Trophoblast cell (in vitro differentiated cells and primary cell): Measurements from ENCODE around the gene ENDOU.

Experiments used
- DNase-seq, 2 donors: peaks; one replicate each; pipeline ENCODE4 v3.0.0-alpha.2; 2016
- H2AFZ ChIP-seq: 2 replicates; pipeline ENCODE4 v1.6.1; 2013; ENCODE audit warnings: low read length, moderate library complexity, mild to moderate bottlenecking; ENCODE audit not compliant: insufficient read depth, poor library complexity
- H2AK5ac ChIP-seq: 2 replicates; pipeline ENCODE4 v1.6.1; 2013; ENCODE audit warnings: mild to moderate bottlenecking, low read length
- H2BK120ac ChIP-seq: 2 replicates; pipeline ENCODE4 v1.6.1; 2013; ENCODE audit warnings: low read length, mild to moderate bottlenecking, moderate library complexity; ENCODE audit not compliant: insufficient read depth, poor library complexity
- H2BK12ac ChIP-seq: 2 replicates; pipeline ENCODE4 v1.6.1; 2013; ENCODE audit warnings: mild to moderate bottlenecking, low read length, moderate library complexity
- H2BK5ac ChIP-seq: 2 replicates; pipeline ENCODE4 v1.6.1; 2013; ENCODE audit warnings: low read length, low read depth, moderate library complexity, mild to moderate bottlenecking; ENCODE audit not compliant: poor library complexity
- H3K14ac ChIP-seq: 2 replicates; pipeline ENCODE4 v1.6.1; 2013; ENCODE audit warnings: mild to moderate bottlenecking, low read length
- H3K18ac ChIP-seq: 2 replicates; pipeline ENCODE4 v1.6.1; 2013; ENCODE audit warnings: mild to moderate bottlenecking, low read length
- H3K23ac ChIP-seq: 2 replicates; pipeline ENCODE4 v1.6.1; 2013; ENCODE audit warnings: low read length
- H3K27ac ChIP-seq: 2 replicates; pipeline ENCODE4 v1.5.1; 2013; ENCODE audit warnings: low read depth, mild to moderate bottlenecking, inconsistent platforms, low read length, moderate library complexity
- H3K27me3 ChIP-seq: 2 replicates; pipeline ENCODE4 v1.6.1; 2013; ENCODE audit warnings: inconsistent platforms, mild to moderate bottlenecking, low read length, moderate library complexity; ENCODE audit not compliant: insufficient read depth
- H3K36me3 ChIP-seq, 2 experiments: 1 replicate in 1 of 2; 2 replicates in 1 of 2; pipeline ENCODE4 v1.6.1; 2013; ENCODE audit warnings: low read length in 2 of 2, mild to moderate bottlenecking in 2 of 2, moderate library complexity in 1 of 2; ENCODE audit not compliant: insufficient read depth in 2 of 2, control insufficient read depth in 1 of 2
- H3K4ac ChIP-seq: 2 replicates; pipeline ENCODE4 v1.6.1; 2013; ENCODE audit warnings: low read depth, mild to moderate bottlenecking, low read length, moderate library complexity
- H3K4me1 ChIP-seq, 2 experiments: 1 replicate in 1 of 2; 2 replicates in 1 of 2; pipeline ENCODE4 v1.6.1; 2013; ENCODE audit warnings: low read length in 2 of 2, mild to moderate bottlenecking in 2 of 2, moderate library complexity in 1 of 2; ENCODE audit not compliant: insufficient read depth in 2 of 2, control insufficient read depth in 1 of 2
- H3K4me2 ChIP-seq: 2 replicates; pipeline ENCODE4 v1.6.1; 2013; ENCODE audit warnings: inconsistent platforms, mild to moderate bottlenecking, low read length, moderate library complexity
- H3K4me3 ChIP-seq: 2 replicates; pipeline ENCODE4 v1.5.1; 2013; ENCODE audit warnings: mild to moderate bottlenecking, low read depth, low read length, inconsistent platforms
- H3K79me1 ChIP-seq: one replicate; pipeline ENCODE4 v1.6.1; 2013; ENCODE audit warnings: low read length
- H3K79me2 ChIP-seq: 2 replicates; pipeline ENCODE4 v1.6.1; 2013; ENCODE audit warnings: low read length, mild to moderate bottlenecking; ENCODE audit not compliant: control insufficient read depth, insufficient read depth, poor library complexity
- H3K9ac ChIP-seq: 2 replicates; pipeline ENCODE4 v1.6.1; 2013; ENCODE audit warnings: mild to moderate bottlenecking, low read length
- H3K9me3 ChIP-seq: 2 replicates; pipeline ENCODE4 v1.6.1; 2013; ENCODE audit warnings: low read depth, mild to moderate bottlenecking, control low read depth, inconsistent platforms, low read length; ENCODE audit not compliant: insufficient read depth
- H4K12ac ChIP-seq: 2 replicates; pipeline ENCODE4 v1.6.1; 2013; ENCODE audit warnings: low read depth, mild to moderate bottlenecking, low read length, moderate library complexity
- H4K8ac ChIP-seq: 2 replicates; pipeline ENCODE4 v1.6.1; 2013; ENCODE audit warnings: low read depth, mild to moderate bottlenecking, low read length, moderate library complexity
- H4K91ac ChIP-seq: one replicate; pipeline ENCODE4 v1.6.1; 2013; ENCODE audit warnings: low read depth, mild to moderate bottlenecking, low read length, moderate library complexity
- WGBS: extraction: QIAGEN DNeasy Blood & Tissue Kit; methylation state at CpG from one replicate; pipeline ENCODE4 v1.1.7; 2013; ENCODE audit warnings: missing lambda C conversion rate; ENCODE audit not compliant: insufficient read length, insufficient coverage; ENCODE audit errors: extremely low coverage; 5-methylcytosine and 5-hydroxymethylcytosine counted together

ENDOU gene

DNA sequence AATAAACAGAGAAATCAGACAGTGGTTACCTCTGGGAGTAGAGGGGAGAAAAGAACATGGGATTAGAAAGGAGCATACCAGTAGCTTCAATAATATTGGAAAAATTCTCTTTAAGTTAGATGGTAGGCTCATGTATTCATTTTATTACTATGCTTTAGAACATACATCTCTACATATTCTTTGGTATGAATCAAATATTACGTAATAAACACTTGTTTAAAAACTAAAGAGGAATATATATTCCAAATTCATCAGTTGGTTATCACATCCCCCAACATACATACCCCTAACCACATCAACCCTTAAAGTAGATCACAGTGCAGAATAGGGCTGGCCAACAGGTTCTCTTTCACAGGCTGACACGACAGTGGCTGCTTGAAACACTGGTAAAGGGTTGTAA lies 25.0 kb downstream of the ENDOU start:
- Histone ChIP-seq H3K9ac (no peak overlapping the region), H2AK5ac (no peak overlapping the region), H2AFZ (no peak overlapping the region), H3K18ac (no peak overlapping the region), H4K91ac (no peak overlapping the region), H3K4me3 (no peak overlapping the region), H3K23ac (no peak overlapping the region), H3K9me3 (no peaks in the 10 kb centered on the region), H3K27ac (no peak overlapping the region), H2BK12ac (no peak overlapping the region), H3K27me3 (no peaks in the 10 kb centered on the region), H3K4me2 (no peak overlapping the region), H3K4ac (no peak overlapping the region), H2BK5ac (no peak overlapping the region), H4K8ac (no peak overlapping the region), H3K14ac (no peak overlapping the region), H3K36me3 (peaks cover 4 to 9% of the 10 kb centered on the region in 2 experiments), H4K12ac (no peak overlapping the region), H3K4me1 (no peaks in the 10 kb centered on the region), H3K79me1 (no peaks in the 10 kb centered on the region), H3K79me2 (peaks cover 2% of the 10 kb centered on the region), H2BK120ac (no peak overlapping the region)
- WGBS = no CpG with 5 or more reads among the region's 2 CpGs
- no peak for DNase-seq

DNA sequence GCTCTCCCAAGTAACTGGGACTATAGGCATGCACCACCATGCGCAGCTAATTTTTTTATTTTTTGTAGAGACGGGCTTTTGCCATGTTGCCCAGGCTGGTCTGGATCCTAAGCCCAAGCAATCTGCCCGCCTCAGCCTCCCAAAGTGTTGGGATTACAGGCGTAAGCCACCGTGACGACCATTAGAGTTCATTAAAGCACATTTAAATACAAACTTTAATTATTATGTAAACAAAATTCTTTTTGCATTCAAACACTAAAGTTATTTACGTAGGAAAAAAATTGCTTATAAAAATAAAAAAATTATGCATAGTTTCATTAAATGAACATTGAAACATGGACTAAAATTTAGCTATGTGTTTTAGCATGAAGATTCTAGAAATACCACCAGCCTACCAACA lies 26.7 kb downstream of the ENDOU start:
- no peak overlapping the region for H3K9ac ChIP-seq
- H3K23ac ChIP-seq = no peak overlapping the region
- no peak for DNase-seq
- H2AK5ac ChIP-seq = no peak overlapping the region
- no peak overlapping the region for H2BK120ac ChIP-seq
- H3K27ac ChIP-seq = no peak overlapping the region
- no peak overlapping the region for H4K91ac ChIP-seq
- peaks cover 4 to 9% of the 10 kb centered on the region in 2 experiments for H3K36me3 ChIP-seq
- H2BK12ac ChIP-seq = no peak overlapping the region
- no peak overlapping the region for H4K12ac ChIP-seq
- no peak overlapping the region for H3K4me3 ChIP-seq
- H2AFZ ChIP-seq = no peak overlapping the region
- H3K27me3 ChIP-seq = no peaks in the 10 kb centered on the region
- H3K4ac ChIP-seq = no peak overlapping the region
- H3K4me1 ChIP-seq = no peaks in the 10 kb centered on the region
- no peaks in the 10 kb centered on the region for H3K79me2 ChIP-seq
- H2BK5ac ChIP-seq = no peak overlapping the region
- no peak overlapping the region for H3K14ac ChIP-seq
- H3K4me2 ChIP-seq = no peak overlapping the region
- H3K79me1 ChIP-seq = no peaks in the 10 kb centered on the region
- H4K8ac ChIP-seq = no peak overlapping the region
- no CpG with 5 or more reads among the region's 7 CpGs for WGBS
- no peaks in the 10 kb centered on the region for H3K9me3 ChIP-seq
- H3K18ac ChIP-seq = no peak overlapping the region

- Histone ChIP-seq H4K91ac (no peak overlapping the region), H3K23ac (no peak overlapping the region), H3K27me3 (no peaks in the 10 kb centered on the region), H3K4me3 (no peak overlapping the region), H2BK5ac (no peak overlapping the region), H3K9me3 (no peaks in the 10 kb centered on the region), H3K27ac (no peak overlapping the region), H3K14ac (no peak overlapping the region), H3K4me1 (no peaks in the 10 kb centered on the region), H3K4ac (no peak overlapping the region), H3K36me3 (peaks cover 5 to 9% of the 10 kb centered on the region in 2 experiments), H4K8ac (no peak overlapping the region), H3K18ac (no peak overlapping the region), H3K79me1 (no peaks in the 10 kb centered on the region), H3K9ac (no peak overlapping the region), H4K12ac (no peak overlapping the region), H2BK120ac (no peak overlapping the region), H2AFZ (no peak overlapping the region), H3K4me2 (no peak overlapping the region), H2BK12ac (no peak overlapping the region), H2AK5ac (no peak overlapping the region), H3K79me2 (no peaks in the 10 kb centered on the region)
- WGBS = no CpG with 5 or more reads among the region's 4 CpGs
- DNase-seq = no peak
Observed at GRCh38 chr12:47698055-47698454, 27.2 kb downstream of the ENDOU start.

DNA sequence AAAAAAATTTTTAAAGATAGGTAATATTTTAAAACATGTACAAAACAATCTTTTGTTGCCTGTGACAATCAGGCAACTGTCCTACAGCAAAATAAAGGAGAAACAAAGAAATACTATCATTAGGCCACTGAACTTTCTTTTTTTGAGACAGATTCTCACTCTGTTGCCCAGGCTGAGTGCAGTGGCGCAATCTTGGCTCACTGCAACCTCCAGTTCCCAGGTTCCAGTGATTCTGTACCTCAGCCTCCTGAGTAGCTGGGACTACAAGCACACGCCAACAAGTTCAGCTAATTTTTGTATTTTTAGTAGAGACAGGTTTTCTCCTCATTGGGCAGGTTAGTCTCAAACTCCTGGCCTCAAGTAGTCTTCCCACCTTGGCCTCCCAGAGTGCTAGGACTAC lies 36.1 kb downstream of the ENDOU start:
- Histone ChIP-seq H3K36me3 (peaks cover 6% of the 10 kb centered on the region in 2 experiments), H3K79me1 (no peaks in the 10 kb centered on the region), H3K9me3 (no peaks in the 10 kb centered on the region), H4K8ac (no peak overlapping the region), H2BK120ac (no peak overlapping the region), H3K27me3 (no peaks in the 10 kb centered on the region), H3K4ac (no peak overlapping the region), H4K12ac (no peak overlapping the region), H3K23ac (no peak overlapping the region), H3K4me1 (no peaks in the 10 kb centered on the region), H3K18ac (no peak overlapping the region), H2AK5ac (no peak overlapping the region), H3K9ac (no peak overlapping the region), H3K4me3 (no peak overlapping the region), H3K27ac (no peak overlapping the region), H2BK12ac (no peak overlapping the region), H3K14ac (no peak overlapping the region), H3K79me2 (no peaks in the 10 kb centered on the region), H4K91ac (no peak overlapping the region), H2BK5ac (no peak overlapping the region), H3K4me2 (no peak overlapping the region), H2AFZ (no peak overlapping the region)
- no CpG with 5 or more reads among the region's 2 CpGs for WGBS
- DNase-seq = no peak
